WTC11 (cell line): ENCODE results near the gene TOR1A. TPM values are rescaled to one million over a fixed set of nuclear protein-coding genes. Genes with fewer than 3 reads are reported as not detected.

Experiments
- ATAC-seq: fragments of 200-7000 bp; cut with Tn5 transposase; 2 replicates; pipeline ENCODE4 v1.10.0; 2021; ENCODE audit warnings: mild to moderate bottlenecking, moderate library complexity
- CTCF ChIA-PET: fragments of 300-600 bp; sonication (Branson Sonifier 250); formaldehyde crosslinking; loops from one replicate; lab custom pipeline; 2021; ENCODE audit warnings: antibody characterized with exemption; lab: Charles Lee
- POLR2A ChIA-PET: fragments of 350-600 bp; sonication (Branson Sonifier 250); formaldehyde crosslinking; loops from one replicate; lab custom pipeline; 2021; ENCODE audit warnings: antibody characterized with exemption; lab: Charles Lee
- DNase-seq: peaks from one replicate; pipeline ENCODE4 v3.0.0; 2021; ENCODE audit warnings: low spot score
- H3K27ac Mint-ChIP-seq: 2 replicates; pipeline ENCODE4 v1.8.0; 2021; ENCODE audit warnings: mixed read lengths
- H3K27me3 Mint-ChIP-seq: 2 replicates; pipeline ENCODE4 v1.8.0; 2021; ENCODE audit warnings: low read depth, mild to moderate bottlenecking, moderate library complexity, mixed read lengths
- H3K36me3 Mint-ChIP-seq: 2 replicates; pipeline ENCODE4 v1.8.0; 2021; ENCODE audit warnings: mixed read lengths
- H3K4me1 Mint-ChIP-seq: 2 replicates; pipeline ENCODE4 v1.8.0; 2022; ENCODE audit warnings: mixed read lengths
- H3K4me3 Mint-ChIP-seq: 2 replicates; pipeline ENCODE4 v1.8.0; 2021; ENCODE audit warnings: mild to moderate bottlenecking, moderate library complexity, mixed read lengths
- H3K9me3 Mint-ChIP-seq: 2 replicates; pipeline ENCODE4 v1.8.0; 2021; ENCODE audit warnings: mixed read lengths
- ATF2 ChIP-seq: sonication (generic); formaldehyde crosslinking; IDR thresholded peaks from 2 replicates; pipeline ENCODE4 v1.8.1; 2022; ENCODE audit warnings: low read depth, missing genetic modification reagents, borderline replicate concordance
- ATF3 ChIP-seq: sonication (generic); formaldehyde crosslinking; conservative IDR thresholded peaks from 2 replicates; pipeline ENCODE4 v1.8.1; 2022; ENCODE audit warnings: mild to moderate bottlenecking, missing genetic modification reagents
- ATF6 ChIP-seq: sonication (generic); formaldehyde crosslinking; IDR thresholded peaks from 2 replicates; pipeline ENCODE4 v1.8.1; 2023; ENCODE audit warnings: mild to moderate bottlenecking, missing genetic modification reagents
- CBFB ChIP-seq: sonication (generic); formaldehyde crosslinking; IDR thresholded peaks from 2 replicates; pipeline ENCODE4 v1.8.1; 2022; ENCODE audit warnings: mild to moderate bottlenecking, low read depth, missing genetic modification reagents
- CTCF ChIP-seq: fragments of 200-600 bp; IDR thresholded peaks from 2 replicates; pipeline ENCODE4 v1.8.0; 2022; ENCODE audit warnings: antibody characterized with exemption
- EMX1 ChIP-seq: fragments of 250-450 bp; sonication (Bioruptor Pico); IDR thresholded peaks from 2 replicates; pipeline ENCODE4 v1.8.0; 2021; ENCODE audit warnings: mild to moderate bottlenecking
- ERG ChIP-seq: fragments of 250-450 bp; sonication (Bioruptor Pico); IDR thresholded peaks from 2 replicates; pipeline ENCODE4 v1.8.0; 2021; ENCODE audit warnings: mild to moderate bottlenecking
- FOXK1 ChIP-seq: sonication (generic); formaldehyde crosslinking; IDR thresholded peaks from 2 replicates; pipeline ENCODE4 v1.8.0; 2022; ENCODE audit warnings: mild to moderate bottlenecking, moderate library complexity, missing genetic modification reagents
- FOXP4 ChIP-seq: sonication (generic); formaldehyde crosslinking; IDR thresholded peaks from 2 replicates; pipeline ENCODE4 v1.8.0; 2022; ENCODE audit warnings: mild to moderate bottlenecking, missing genetic modification reagents
- IRF1 ChIP-seq: sonication (generic); formaldehyde crosslinking; IDR thresholded peaks from 2 replicates; pipeline ENCODE4 v1.8.0; 2023; ENCODE audit warnings: missing genetic modification reagents
- JUN ChIP-seq: sonication (generic); formaldehyde crosslinking; IDR thresholded peaks from 2 replicates; pipeline ENCODE4 v1.8.0; 2023; ENCODE audit warnings: mild to moderate bottlenecking, missing genetic modification reagents
- MXD4 ChIP-seq: fragments of 250-450 bp; sonication (Bioruptor Pico); IDR thresholded peaks from 2 replicates; pipeline ENCODE4 v1.8.0; 2021; ENCODE audit warnings: mild to moderate bottlenecking, moderate library complexity, borderline replicate concordance
- NFATC4 ChIP-seq: fragments of 250-450 bp; sonication (Bioruptor Pico); IDR thresholded peaks from 2 replicates; pipeline ENCODE4 v1.9.0; 2021; ENCODE audit warnings: mild to moderate bottlenecking
- NFYB ChIP-seq: sonication (generic); formaldehyde crosslinking; conservative IDR thresholded peaks from 2 replicates; pipeline ENCODE4 v1.8.0; 2022; ENCODE audit warnings: low read depth, missing genetic modification reagents
- SMAD3 ChIP-seq: sonication (generic); formaldehyde crosslinking; IDR thresholded peaks from 2 replicates; pipeline ENCODE4 v1.8.0; 2022; ENCODE audit warnings: missing genetic modification reagents, mild to moderate bottlenecking, borderline replicate concordance
- USF1 ChIP-seq: sonication (generic); formaldehyde crosslinking; IDR thresholded peaks from 2 replicates; pipeline ENCODE4 v1.8.0; 2022; ENCODE audit warnings: mild to moderate bottlenecking, missing genetic modification reagents
- ZNF138 ChIP-seq: sonication (generic); formaldehyde crosslinking; conservative IDR thresholded peaks from 2 replicates; pipeline ENCODE4 v1.8.1; 2022; ENCODE audit warnings: mild to moderate bottlenecking, moderate library complexity, missing genetic modification reagents
- ZNF423 ChIP-seq: fragments of 250-450 bp; sonication (Bioruptor Pico); IDR thresholded peaks from 2 replicates; pipeline ENCODE4 v2.1.2; 2022; ENCODE audit warnings: mild to moderate bottlenecking, moderate library complexity
- total RNA-seq: library from RNA; stranded (reverse); gene quantifications from 3 replicates; pipeline ENCODE4 v1.2.3, GENCODE V29; 2021

TOR1A gene
- total RNA-seq, 1 experiment from 2014 or later, result 32.7 TPM

GRCh38 chr9:129826344-129826743 lies 2.4 kb upstream of the TOR1A start:
- Mint-ChIP-seq H3K4me3 (no peak overlapping the region), H3K9me3 (no peaks in the 10 kb centered on the region), H3K4me1 (peaks cover 9% of the 10 kb centered on the region), H3K27me3 (no peaks in the 10 kb centered on the region), H3K27ac (no peak overlapping the region), H3K36me3 (peaks cover 33% of the 10 kb centered on the region)
- no peak for ATAC-seq
- DNase-seq, result no peak
- ChIA-PET POLR2A (interaction anchor here (0.7 kb wide), 1 partner anchor 200 kb away, joined by 3 read pairs; no protein-coding TSS in a partner anchor), CTCF (interaction anchor here (0.6 kb wide), 1 partner anchor 491 kb away, joined by 3 read pairs; no protein-coding TSS in a partner anchor)
- TF ChIP-seq ERG (CRISPR knock-in tag) (no peak), FOXK1 (CRISPR knock-in tag) (no peak), SMAD3 (CRISPR knock-in tag) (no peak), ATF3 (CRISPR knock-in tag) (no peak), MXD4 (no peak), JUN (CRISPR knock-in tag) (no peak), CBFB (no peak), EMX1 (no peak), CTCF (no peak), ZNF423 (no peak), ZNF138 (no peak), ATF6 (CRISPR knock-in tag) (no peak), ATF2 (no peak), IRF1 (CRISPR knock-in tag) (no peak), FOXP4 (no peak), NFYB (CRISPR knock-in tag) (no peak), NFATC4 (CRISPR knock-in tag) (no peak), USF1 (CRISPR knock-in tag) (no peak)
